Neuron (in vitro differentiated cells): ENCODE data around the gene SMARCA5.

Experiments
- H2AFZ ChIP-seq: one replicate; pipeline ENCODE4 v1.6.1; 2013; ENCODE audit warnings: low read depth, mild to moderate bottlenecking, inconsistent platforms, low read length, moderate library complexity
- H3K27me3 ChIP-seq: one replicate; pipeline ENCODE4 v1.6.1; 2013; ENCODE audit warnings: low read length; ENCODE audit not compliant: insufficient read depth
- H3K36me3 ChIP-seq: one replicate; pipeline ENCODE4 v1.6.1; 2013; ENCODE audit warnings: low read length; ENCODE audit not compliant: insufficient read depth
- H3K4me1 ChIP-seq: one replicate; pipeline ENCODE4 v1.6.1; 2013; ENCODE audit warnings: low read length; ENCODE audit not compliant: insufficient read depth
- H3K4me3 ChIP-seq: 2 replicates; pipeline ENCODE4 v1.5.1; 2013; ENCODE audit warnings: mild to moderate bottlenecking, low read length, moderate library complexity
- H3K9me3 ChIP-seq: one replicate; pipeline ENCODE4 v1.6.1; 2013; ENCODE audit warnings: low read length

Gene SMARCA5

DNA sequence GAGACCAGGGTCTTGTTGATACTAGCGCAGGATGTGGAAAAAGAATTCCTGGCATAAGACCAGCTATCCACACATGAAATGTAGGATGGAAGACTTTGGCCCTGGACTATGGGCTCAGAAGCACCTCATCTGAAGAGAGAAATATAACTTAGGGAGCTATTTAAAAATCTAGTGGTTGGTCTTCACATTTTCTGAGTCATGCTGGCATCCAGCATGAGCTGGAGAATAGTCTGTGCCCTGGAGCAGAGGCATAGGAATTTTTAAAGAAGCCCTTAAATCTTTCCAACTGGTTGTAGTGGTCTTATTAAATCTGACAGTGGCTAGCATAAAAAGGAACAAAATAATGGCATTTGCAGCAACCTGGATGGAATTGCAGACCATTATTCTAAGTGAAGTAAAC lies 86.3 kb downstream of the SMARCA5 start:
- Histone ChIP-seq H3K4me3 (no peak overlapping the region), H3K9me3 (no peaks in the 10 kb centered on the region), H2AFZ (no peak overlapping the region), H3K27me3 (no peaks in the 10 kb centered on the region), H3K36me3 (no peaks in the 10 kb centered on the region), H3K4me1 (no peaks in the 10 kb centered on the region)

DNA sequence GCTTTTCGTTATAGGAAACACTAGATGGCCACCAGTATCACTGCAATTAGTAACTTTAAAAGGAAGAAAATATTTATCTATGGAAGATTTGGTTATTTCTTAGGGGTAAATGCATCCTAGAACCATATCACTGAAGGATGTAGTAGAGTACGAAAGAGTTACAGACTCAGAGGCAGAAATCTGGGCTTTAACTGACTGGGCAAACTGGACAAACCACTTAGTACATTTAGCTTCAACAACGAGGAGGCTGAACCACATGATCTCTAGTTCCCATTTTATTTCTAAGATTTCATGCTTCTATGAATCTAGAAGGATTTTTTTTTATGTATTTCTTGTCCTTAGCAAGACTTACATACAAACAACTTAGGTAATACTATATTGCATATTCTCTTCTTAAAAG lies 93.0 kb downstream of the SMARCA5 start:
- Histone ChIP-seq H3K36me3 (no peaks in the 10 kb centered on the region), H3K9me3 (no peaks in the 10 kb centered on the region), H3K27me3 (no peaks in the 10 kb centered on the region), H3K4me1 (no peaks in the 10 kb centered on the region), H2AFZ (no peak overlapping the region), H3K4me3 (no peak overlapping the region)
